GM18498 (cell line): Measurements from ENCODE around the gene CCDC122.

Source experiments
- ATAC-seq: cut with Tn5 transposase; IDR thresholded peaks from one replicate; pipeline ENCODE4 v1.9.1; 2021; ENCODE audit warnings: mild to moderate bottlenecking, moderate library complexity; ENCODE audit not compliant: unreplicated experiment

The CCDC122 gene

DNA sequence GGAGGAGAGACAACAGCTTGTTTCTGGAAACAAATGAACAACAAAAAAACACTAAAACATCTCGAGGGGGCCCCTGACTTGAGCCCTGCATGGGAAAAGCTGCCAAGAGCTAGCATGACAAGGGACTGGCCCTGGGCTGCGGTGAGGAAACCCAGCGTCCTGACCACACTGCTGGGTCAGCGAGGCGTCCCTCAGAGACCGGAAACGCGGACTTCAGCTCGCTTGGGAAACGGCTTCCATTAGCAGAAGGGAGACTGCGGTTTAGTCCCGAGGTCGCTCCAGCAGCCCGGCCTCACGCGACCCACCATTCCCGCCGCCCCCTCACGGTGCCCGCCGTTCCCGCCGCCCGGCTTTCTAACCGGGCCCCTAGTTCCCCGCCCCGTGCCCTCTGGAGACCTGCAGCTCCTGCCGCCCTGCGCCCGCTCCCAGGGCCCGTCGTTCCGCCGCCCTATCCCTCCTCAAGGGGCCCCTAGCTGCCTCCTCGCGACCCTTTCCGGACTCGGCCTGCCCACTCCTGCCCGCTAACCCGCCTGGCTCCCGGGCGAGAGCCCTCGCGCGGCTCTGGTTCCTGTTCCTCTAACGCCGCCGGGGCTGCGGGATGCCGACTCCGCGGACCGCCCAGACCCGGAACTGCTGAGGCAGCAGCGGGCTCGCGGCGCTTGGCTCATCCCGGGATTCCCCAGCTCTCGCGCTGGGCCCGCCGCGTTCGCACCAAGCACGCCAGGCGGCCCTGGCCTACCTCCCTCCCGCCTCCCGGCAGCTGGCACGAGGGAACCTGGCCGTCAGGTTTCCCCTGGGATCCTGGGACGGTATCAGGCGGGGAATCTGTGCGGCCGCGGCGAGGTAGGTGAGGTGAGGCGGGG, at the start of gene CCDC122:
Gene CCDC122 (minus strand): TSS at position 849 of the 863 bp plus-strand sequence. CDS start 10,364 bp downstream, outside the sequence.
- ATAC-seq = peak; percentile 86

DNA sequence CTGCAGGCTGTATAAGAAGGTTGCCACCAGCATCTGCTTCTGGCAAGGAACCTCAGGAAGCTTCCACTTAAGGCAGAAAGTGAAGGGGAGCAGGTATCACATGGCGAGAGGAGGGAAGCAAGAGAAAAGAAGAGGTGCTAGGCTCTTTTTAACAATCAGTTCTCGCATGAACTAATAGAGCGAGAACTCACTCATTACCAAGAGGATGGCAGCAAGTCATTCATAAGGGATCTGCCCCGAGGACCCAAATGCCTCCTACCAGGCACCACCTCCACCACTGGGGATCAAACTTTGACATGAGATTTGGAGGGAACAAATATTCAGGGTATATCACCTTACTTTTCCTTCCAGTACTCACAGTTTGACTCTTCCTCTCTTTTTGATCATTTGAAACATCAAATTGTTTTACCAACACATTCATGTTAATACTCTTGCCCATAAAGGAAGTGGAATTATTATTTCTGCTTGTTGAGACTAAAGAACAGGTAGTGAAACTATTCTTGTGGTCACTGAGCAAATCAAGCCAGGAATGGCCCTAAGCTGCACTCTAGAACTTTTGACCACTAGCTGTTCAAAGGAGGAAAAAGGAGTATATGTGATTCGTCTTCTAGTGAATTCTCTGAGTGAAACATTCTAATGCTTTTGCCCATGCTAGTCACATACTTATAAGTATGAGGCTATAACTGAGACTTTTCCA, 45.2 kb upstream of the CCDC122 start:
- peak; percentile 95 for ATAC-seq

DNA sequence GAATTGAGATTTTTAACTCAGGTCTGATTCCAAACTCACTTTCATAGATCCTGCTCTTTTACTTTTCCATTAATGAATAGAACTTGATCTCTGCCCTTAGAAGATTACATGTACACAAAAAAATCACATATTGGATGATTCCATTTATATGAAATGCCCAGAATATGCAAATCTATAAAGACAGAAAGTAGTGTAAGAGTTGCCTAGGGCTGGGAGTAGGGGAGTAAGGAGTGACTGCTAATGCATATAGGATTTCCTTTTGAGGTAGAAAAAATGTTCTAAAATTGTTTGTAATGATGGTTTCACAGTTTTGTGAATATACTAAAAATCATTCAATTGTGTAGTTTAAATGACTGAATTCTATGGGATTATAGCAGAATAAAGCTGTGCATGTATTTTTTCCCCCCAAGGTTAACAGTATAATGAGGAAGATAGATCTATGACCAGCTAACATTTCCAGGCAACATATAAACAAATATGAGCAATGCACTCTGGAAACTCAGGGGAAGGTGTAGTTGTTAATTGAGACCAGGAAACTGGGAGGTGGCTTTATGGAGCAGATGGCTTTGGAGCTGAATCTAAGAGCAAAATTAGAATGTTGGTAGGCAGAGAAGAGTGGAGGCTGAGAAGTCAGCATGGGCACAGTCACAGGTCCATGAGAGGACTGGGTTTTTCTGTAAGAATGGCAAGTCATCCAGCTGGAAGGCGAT, 41.6 kb upstream of the CCDC122 start:
- ATAC-seq = no peak

DNA sequence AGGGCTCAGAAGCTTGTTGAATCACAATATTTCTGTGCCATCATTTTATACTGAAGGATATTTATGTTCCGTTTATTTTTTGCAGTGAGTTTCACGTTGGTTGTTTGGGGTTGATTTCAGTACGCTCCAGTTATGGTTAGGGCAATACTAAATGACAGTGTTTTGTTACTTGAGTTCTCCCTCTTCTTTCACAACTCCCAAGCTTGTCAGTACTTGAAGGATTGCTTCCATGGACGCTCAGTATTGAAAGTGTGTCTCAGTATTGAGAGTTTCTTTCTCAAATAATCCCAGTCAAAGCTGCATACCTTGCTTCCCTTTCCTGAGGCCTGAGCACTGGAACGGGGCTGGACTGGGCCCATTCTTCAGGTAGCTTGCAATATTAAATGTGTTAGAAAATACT, 39.1 kb upstream of the CCDC122 start:
- ATAC-seq = no peak

DNA sequence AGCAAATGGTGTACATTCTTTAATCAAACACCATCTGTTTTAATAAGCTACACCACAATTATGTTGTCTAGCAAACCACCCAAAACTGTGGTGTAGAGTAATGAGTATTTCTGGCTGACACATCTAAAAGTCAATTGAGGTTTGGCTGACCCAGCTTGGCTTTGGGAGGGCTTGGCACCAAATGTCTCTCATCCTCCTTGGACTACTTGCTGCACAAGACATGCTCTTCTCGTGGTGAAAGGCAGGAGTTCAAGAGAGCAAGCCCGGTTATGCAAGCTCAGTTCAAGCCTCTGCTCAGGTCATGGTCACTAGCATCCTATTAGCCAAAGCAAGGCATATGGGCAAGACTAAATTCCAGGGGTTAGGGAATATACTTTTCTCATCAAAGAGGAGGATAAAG, 37.3 kb upstream of the CCDC122 start:
- ATAC-seq = no peak

DNA sequence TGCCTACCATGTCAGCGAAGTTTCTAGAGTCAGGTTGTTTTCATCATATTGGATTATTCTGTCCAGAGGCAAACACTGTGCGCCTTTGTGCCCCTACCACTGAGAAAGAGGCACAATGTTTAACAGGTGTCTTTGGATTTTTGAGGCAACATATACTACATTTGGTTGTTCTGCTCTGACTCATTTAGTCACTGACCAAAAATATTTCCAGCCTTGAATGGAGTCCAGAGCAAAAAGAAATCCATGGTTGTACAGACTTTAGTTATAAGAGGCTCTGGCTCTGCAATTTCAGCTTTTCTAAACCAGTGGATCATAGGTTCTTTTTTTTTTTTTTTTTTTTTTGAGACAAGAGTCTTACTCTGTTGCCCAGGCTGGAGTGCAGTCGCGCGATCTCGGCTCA, 35.9 kb upstream of the CCDC122 start:
- no peak for ATAC-seq

DNA sequence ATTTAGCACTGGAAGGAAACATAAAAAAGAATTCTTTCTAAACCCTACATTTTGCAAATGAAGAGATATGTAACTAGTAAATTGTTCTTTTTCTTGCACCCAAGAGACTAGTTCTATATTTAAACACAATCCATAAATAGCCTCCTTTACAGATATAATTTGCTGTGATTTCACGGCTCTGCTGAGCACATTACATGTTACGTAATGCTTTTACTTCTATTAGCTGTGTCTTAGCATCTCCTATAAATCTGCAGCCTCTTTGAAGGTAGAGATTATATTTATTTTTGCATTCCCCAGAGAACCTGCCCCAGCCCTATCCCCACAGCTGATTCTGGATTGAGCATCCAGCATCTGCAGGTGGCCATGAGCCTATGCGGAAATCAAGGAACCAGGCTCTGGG, 32.3 kb upstream of the CCDC122 start:
- ATAC-seq = no peak

DNA sequence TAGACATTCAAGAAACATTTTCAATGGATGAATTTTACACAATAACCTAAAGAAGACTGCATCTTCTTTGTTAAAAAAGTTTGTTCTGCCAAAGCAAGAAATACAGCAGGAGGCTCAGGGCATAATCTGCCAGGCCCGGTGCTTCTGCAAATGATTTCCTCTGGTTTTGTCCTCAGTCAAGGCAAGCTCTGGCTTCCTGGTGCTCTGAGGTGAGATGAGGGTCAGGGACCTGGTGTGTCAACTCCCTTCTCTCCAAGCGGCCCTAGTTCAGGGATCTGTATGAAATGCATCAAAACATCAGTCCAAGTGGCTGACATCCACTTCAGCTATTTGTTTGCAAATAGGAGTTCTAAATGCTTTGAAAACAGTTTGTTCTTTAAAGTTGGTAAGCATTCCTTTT, 31.7 kb upstream of the CCDC122 start:
- ATAC-seq = no peak

DNA sequence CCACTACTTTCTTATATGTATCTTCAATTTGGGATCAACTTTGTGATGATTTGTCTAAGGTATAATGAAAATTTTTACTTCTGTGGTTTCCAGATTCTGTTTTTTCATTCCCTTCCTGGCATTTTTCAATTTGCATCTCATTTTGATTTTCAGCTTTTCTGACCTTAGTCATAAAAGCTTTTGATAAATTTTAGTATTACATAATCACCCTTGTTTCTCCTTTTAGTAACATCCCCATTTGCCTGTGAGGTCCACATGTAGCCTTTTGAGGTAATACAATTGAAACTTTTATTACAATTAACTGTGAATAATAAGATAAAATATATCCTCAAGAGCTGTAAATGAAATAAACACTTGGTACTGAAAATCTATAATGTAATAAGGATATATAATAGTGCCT, 31.3 kb upstream of the CCDC122 start:
- ATAC-seq = no peak

DNA sequence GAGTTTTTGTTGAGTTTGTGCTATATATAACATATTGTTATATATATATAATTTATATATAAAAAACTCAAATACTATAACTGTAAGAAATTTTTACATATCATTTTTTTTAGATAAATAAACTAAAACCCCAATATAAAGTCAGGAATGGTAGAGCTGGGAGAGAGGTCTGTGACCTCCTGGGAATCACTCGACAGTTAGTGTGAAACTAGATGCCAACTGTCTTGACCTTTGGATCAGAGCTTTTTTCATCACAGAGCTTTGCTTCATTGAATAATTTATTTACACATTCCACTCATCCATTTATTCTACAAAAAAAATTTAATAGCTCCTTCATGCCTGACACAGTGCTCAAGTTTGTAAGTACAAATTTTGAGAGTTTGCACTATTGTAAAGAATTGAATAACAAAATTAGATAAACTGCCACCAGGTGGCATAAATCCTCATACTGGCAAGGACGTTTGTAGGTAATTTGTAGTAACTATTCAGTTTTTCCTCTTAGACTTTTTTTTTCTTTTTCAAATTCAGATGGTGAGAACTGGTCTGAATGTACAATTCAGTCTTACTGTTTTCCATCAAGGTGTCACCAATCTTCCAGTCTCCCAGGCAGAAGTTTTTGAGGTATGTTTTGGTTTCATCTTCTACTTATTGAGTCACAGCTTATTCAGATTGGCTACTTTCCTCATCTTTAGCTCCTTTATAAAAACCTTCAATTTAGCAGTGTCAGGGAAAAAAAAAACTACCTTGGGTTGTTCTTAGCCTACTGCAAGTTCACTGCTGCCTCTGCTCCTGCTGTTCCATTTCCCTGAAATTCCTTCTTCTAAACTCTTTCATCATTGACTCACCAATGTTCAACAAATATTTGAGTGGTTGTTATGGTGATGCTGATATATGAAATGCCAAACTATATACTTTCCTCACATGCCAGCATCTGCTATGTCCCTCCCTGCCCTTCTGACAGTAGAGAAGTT, 28.9 kb upstream of the CCDC122 start:
- ATAC-seq = no peak

DNA sequence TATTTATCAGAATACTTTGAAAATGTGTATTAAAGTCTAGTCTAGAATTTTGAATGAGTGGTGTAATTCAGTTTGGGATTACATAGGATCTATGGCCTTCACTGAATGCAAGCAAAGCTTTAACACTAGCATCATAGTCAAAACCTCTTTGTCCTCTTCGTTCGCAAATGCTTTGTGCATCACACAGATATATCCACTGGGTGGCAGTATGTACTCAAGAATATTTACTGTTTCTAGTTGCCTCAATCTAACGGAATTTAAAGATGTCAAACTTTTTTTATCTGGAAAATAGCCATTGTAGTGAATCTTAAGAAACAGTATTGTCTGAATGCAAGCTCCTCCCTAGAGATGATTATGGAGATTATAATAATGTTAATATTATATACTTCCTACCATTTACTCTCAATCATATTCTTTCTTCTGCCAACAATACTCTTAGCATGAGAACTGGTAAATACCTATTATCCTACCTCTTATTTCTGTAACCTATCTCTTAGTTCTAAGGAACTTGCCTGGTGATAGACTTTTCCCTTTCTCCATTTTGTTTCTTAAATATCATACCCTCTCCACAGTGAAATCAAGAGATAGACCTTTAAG, 26.0 kb upstream of the CCDC122 start:
- ATAC-seq = peak; percentile 43

DNA sequence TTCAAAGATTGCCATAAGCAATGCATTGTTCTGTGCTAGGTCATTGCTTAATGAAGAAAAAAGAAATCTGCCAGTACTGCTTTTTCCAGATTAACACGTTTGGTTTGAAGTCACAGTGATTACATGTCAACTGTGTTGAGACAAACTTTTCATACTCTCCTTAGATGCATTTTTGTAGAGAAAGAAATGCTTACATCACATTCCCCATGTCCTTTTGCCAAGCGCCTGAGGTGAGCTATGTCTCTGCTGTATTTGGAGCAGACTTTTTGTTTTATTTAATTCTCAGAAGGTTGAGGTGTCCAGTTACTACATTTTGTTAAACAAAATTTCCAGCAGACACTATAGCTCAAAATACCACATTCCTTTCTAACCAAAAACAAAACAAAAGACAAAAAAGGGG, 16.4 kb upstream of the CCDC122 start:
- no peak for ATAC-seq

DNA sequence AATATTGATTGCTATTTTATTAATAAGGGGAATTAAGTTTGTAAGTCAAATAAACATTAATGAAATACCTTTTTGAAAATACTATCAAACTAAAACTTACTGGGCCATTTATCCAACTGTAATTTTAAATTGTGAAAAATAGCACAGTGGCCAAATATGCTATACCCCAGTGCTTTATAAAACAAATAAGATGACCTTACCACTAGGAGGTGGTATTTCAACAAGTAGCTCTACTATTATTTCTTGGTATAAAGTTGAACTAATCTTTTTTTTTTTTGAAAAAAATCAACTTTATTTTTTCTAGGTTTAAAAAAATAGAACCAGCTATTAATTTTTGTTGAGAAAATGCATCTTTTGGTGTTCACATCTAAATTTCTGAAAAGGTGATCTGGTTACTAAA, 14.9 kb upstream of the CCDC122 start:
- ATAC-seq = no peak

DNA sequence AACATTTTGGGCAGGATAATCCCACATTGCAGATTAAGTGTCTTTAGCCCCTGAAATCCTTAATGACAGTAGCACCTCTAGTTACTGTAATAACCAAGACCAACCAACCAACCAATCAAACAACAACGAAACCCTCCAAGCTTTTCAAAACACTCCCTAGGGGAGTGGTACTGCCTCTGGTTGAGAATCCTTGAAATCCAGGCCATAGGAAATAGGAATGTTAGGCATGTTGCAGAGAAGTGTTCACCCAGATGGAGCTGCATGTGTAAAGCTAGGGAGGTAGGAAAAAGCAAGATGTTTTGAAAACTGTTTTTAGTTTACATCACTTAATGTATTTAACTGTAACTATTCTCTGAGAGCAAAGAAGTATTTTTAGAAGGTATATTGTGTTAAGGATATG, 4.7 kb upstream of the CCDC122 start:
- no peak for ATAC-seq

DNA sequence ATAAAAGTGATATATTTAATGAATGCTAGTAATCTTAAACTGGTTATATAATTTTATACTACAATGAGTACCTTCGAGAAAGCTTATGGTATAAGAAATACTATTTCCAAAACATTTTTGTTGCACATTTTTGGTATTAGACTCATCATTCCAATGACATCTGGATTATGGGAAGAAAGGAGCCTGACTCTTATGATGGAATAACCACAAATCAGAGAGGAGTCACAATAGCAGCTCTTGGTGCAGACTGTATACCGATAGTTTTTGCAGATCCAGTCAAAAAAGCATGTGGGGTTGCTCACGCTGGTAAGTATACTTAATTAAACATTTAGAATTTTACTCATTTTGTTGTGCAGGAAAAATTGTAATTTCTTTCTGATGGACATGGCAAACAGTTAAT, 4.1 kb upstream of the CCDC122 start:
- no peak for ATAC-seq

DNA sequence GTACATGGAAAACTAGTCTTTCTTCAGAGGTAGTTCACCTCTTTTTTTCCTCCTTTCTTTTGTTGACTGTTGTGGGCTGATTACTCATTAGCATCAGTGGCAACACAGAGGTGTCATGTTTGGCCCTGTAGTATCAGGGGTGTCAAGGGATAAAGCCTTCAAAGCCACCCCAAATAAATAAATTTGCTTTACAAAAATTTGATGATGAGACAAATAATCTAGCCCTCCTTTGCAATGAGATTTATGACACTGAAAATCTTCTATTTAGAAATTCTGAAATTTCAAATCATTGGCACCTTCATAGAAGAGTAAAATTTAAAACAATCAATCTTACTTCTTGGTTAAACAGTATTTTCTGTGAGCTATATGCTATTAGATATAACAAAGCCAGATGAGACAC, 2.0 kb upstream of the CCDC122 start:
- ATAC-seq = no peak

DNA sequence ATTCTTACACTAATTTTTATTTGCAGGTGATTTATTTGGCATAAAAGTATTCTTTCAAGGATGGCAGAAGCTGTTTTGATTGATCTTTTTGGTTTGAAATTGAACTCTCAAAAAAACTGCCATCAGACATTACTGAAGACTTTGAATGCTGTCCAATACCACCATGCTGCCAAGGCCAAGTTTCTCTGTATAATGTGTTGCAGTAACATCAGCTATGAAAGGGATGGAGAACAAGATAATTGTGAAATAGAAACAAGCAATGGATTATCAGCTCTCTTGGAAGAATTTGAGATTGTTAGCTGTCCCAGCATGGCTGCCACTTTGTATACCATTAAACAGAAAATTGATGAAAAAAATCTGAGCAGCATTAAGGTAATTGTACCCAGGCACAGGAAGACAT, 1.4 kb upstream of the CCDC122 start:
- ATAC-seq = no peak

DNA sequence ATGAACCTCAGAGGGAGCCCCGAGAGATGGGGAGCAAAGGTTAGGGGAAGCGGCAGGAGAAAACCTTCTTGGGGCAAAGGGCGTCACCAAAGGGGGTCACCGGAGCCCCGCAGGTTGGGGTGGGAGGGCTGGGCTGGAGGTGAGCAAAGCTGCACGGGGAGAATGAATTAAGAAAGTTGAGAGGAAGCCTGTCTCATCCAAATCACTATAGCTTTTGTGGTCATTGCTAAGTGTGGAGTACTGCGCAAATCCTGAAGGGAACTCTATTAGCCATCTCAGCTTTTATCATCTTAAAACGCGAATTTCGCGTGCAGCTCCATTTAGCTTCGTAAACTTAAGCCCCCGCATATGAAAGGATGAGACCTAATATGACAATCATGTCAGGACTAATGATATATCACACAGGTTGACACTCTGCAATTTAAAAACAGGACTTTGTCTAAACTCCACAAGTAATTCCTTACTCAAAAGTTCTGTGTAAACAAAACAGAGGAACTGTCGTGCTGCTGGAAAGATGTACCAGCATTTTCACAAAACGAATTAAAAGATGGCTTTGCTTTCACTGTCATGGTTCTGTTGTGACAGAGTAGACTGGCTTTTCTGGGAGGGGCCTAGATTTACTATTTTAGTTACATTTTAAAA, 795 bp upstream of the CCDC122 start:
- no peak for ATAC-seq

DNA sequence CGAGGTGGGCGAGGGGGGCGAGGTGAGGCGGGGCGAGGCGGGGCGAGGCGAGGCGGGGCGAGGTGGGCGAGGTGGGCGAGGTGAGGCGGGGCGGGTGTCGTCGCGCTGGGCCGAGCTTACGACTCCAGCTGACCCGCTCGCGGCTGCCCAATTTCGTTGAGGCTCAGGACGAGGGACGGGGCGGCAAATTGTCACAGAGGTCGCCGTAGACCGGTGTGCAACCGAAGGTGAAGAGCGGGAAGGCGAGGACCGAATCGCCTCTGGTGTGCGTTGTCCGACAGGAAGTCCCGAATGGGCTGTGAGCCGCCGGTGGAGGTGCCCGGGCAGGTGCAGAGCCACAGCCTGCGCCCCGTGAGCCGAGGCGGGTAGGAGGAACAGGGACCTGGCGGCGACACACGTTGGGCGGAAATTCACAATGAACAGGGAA, 228 bp upstream of the CCDC122 start, which contains the start of gene LACC1:
Gene LACC1 (plus strand): TSS at position 150 of the 427 bp plus-strand sequence. CDS start 1,082 bp downstream, outside the sequence.
- ATAC-seq = peak; percentile 46
